Astrocyte of the cerebellum (primary cell): ENCODE results near the gene PALM.
"Not testable (repeated sequence)": the region's sequence is repeated elsewhere in the genome, so short reads cannot be mapped to it uniquely, and the experiment has no call there.

Source experiments
- DNase-seq: peaks from one replicate; pipeline ENCODE4 v3.0.0-alpha.2; 2011; ENCODE audit warnings: low read depth
- H3K4me3 ChIP-seq: 2 replicates; pipeline ENCODE4 v1.5.1; 2011; ENCODE audit warnings: mild to moderate bottlenecking, low read depth, low read length, moderate library complexity
- in situ Hi-C: cut with HindIII; loops from 2 replicates; pipeline ENCODE4 v1.10.0; 2017; ENCODE audit warnings: low sequenced_read_pairs
- TF ChIP-seq, protein P1 (sequence below): IDR thresholded peaks from 2 replicates; pipeline ENCODE4 v1.5.1; 2012; ENCODE audit warnings: low read length, low read depth, moderate library complexity, mild to moderate bottlenecking; ENCODE audit errors: missing control alignments

PALM gene

DNA sequence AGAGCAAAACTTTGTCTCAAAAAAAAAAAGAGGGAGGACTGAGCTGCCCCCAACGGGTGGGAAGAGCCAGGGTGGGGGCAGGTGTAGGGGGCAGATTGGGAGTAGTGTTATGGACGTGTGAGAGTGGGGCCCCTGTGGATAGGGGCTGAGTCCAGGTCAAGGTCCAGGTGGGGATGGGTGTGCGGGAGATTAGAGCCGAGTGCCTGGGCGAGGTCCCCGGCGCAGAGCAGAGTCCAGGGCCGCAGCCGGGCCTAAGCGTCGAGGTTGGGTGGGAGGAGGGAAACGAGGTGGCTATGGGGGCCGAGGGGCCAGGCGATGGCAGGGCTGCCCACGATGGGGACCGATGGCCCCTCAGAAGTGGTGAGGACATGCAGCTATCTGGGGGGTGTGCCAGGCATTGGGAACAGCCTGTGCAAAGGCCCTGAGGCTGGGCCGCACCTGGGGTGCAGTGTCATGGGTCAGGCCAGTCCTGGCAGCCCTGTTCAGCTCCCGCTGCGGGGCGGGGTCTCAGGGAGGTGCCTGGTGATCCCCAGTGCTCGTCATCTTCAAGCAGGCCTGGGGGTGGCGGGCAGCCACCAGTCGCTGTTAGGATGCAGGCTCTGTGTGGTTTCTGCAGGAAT is 29.9 kb downstream of the PALM start:
- no peak for DNase-seq
- no peak overlapping the region for H3K4me3 ChIP-seq
- TF ChIP-seq, protein P1, sequence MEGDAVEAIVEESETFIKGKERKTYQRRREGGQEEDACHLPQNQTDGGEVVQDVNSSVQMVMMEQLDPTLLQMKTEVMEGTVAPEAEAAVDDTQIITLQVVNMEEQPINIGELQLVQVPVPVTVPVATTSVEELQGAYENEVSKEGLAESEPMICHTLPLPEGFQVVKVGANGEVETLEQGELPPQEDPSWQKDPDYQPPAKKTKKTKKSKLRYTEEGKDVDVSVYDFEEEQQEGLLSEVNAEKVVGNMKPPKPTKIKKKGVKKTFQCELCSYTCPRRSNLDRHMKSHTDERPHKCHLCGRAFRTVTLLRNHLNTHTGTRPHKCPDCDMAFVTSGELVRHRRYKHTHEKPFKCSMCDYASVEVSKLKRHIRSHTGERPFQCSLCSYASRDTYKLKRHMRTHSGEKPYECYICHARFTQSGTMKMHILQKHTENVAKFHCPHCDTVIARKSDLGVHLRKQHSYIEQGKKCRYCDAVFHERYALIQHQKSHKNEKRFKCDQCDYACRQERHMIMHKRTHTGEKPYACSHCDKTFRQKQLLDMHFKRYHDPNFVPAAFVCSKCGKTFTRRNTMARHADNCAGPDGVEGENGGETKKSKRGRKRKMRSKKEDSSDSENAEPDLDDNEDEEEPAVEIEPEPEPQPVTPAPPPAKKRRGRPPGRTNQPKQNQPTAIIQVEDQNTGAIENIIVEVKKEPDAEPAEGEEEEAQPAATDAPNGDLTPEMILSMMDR, result no peak
- in situ Hi-C loops, result no loop called here

DNA sequence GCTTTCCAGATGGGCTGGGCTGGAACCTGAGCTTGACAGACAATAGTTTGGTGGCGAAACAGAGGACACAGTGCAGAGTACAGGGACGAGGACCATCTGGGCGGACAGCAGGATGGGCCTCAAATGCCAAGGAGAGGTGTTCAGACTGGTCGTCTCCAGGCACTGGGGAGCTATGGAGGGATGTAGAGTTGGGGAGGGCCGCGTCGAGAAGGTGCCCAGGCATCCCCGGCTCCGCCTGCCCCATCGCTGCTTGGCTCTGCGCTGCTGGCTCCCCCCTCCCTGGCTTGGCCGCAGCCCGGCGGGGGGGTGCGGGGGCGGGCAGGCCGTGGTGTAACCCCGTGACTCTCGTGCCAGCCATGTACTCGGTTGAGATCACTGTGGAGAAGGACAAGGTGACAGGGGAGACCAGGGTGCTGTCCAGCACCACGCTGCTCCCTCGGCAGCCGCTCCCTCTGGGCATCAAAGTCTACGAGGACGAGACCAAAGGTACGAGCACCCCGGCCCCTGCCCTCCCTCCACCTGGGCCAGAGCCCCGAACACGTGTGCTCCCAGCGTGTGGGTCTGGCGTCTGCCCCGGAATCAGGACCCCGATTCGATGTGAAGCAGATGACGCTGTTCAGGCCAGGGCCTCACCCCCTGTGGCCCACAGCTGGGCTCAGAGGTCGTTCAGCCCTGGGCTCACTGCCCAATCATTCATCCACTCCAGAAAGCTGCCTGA is 31.4 kb downstream of the PALM start:
- TF ChIP-seq, protein P1, result no peak
- DNase-seq, result no peak
- H3K4me3 ChIP-seq, result no peak overlapping the region
- in situ Hi-C loops, result no loop called here

DNA sequence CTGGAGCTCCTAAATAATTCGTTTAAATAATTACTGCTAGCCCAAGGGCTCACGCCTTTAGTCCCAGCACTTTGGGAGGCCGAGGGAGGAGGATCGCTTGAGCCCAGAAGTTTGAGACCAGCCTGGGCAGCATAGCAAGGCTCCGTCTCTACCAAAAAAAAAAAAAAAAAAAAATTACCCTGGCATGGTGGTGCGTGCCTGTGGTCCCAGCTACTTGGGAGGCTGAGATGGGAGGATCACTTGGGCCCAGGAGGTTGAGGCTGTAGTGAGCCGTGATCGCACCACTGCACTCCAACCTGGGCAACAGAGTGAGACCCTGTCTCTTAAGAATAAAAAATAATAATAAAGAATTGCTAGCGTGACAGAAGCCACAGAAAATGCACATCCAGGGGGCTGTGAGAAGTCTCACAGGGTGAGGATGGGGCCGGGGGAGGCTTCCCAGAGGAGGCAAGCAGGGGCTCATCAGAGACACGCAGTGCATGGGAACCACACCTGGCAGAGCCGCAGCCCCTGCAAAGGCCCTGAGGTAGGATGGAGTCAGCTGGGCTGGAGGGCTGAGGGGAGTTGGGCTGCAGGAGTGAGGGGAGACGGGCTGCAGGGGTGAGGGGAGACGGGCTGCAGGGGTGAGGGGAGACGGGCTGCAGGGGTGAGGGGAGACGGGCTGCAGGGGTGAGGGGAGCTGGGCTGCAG is 32.2 kb downstream of the PALM start:
- H3K4me3 ChIP-seq, DNase-seq, in situ Hi-C loops: not testable (repeated sequence)

- TF ChIP-seq, protein P1, result peak; percentile 28
- H3K4me3 ChIP-seq, result no peak overlapping the region
- DNase-seq, result no peak
- in situ Hi-C loops, result no loop called here
Observed at GRCh38 chr19:741506-742131, 32.9 kb downstream of the PALM start.

- in situ Hi-C loops, result no loop called here
Observed at GRCh38 chr19:742540-743075, 33.9 kb downstream of the PALM start.

GRCh38 chr19:743168-743687 is 34.5 kb downstream of the PALM start:
- in situ Hi-C loops, result no loop called here
- H3K4me3 ChIP-seq, result no peak overlapping the region
- TF ChIP-seq, protein P1, result no peak
- no peak for DNase-seq

More at GRCh38 chr19:742540-743075, 33.9 kb downstream of the PALM start:
- TF ChIP-seq, protein P1, result no peak
- no peak for DNase-seq
- H3K4me3 ChIP-seq, result no peak overlapping the region

DNA sequence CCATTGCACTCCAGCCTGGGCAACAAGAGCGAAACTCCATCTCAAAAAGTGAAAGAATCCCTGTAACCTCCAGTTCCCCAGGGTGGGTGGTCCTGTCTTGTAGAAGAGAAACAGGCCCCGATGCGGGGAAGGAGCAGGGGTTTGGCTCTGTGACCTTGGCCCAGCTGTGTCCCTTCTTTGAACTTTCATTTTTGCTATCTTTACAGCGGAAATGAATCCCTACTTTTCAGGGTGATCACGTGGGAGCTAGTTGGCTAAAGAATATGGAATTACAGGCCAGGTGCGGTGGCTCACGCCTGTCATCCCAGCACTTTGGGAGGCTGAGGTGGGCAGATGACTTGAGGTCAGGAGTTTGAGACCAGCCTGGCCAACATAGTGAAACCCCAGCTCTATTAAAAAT is 36.4 kb downstream of the PALM start:
- H3K4me3 ChIP-seq, in situ Hi-C loops, DNase-seq: not testable (repeated sequence)
